ENCODE results near the gene RNF25.

The RNF25 gene

DNA sequence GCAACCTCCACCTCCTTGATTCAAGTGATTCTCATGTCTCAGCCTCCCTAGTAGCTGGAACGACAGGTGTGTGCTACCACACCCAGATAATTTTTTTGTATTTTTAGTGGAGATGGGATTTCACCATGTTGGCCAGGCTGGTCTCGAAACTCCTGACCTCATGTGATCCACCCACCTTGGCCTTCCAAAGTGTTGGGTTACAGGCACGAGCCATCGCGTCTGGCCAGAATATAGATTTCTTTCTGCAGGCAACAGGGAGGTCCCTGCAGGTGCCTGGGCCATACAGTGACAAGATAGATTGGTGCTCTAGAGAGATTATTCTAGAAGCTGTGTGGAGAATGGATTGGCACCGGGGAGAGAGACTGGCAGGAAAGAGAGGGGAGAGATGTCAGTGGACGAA, 50.8 kb downstream of the RNF25 start:
- no peak for DNase-seq

DNA sequence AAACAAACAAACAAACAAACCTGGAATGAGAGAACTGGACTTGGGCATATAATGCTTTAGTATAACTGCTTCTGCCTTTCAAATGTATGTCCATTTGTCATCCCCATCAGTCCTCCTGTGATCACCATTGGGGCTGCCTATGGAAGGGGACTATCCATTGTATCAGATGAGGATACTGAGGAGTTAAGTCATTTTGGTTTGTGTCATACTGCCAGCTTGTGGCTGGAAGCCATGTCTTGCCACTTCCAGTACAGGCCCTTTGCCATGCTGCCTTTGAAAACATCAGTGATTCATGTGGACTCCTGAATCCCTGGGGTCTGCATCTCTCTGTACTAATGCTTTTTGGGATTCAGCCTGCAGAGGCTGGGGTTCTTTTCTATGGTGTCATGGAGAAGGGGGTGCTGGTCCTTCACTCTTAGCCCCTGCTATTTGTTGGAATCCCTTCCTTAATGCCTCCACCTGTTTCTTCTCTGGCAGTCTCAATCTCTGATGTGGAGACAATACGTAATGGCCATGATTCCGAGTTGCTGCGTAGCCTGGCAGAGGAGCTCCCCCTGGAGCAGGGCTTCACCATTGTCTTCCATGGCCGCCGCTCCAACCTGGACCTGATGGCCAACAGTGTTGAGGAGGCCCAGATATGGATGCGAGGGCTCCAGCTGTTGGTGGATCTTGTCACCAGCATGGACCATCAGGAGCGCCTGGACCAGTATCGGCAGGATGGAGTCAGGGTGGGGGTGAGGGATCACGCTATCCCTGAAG, 53.5 kb downstream of the RNF25 start:
- DNase-seq: no peak

DNA sequence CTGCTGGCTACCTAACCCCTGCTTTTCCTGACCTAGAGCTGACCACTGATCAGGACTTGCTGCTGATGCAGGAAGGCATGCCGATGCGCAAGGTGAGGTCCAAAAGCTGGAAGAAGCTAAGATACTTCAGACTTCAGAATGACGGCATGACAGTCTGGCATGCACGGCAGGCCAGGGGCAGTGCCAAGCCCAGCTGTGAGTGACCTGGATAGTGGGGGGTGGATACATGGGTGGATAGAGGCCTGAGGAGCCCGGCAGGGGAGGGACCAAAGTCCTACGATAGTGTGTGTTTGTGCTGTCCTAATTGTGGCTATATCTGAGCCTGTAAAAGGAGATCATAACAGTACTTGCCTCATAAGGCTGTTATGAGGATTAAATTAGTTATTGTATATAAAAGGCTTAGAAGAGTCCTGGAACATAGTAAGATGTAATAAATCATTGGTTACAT, 55.9 kb downstream of the RNF25 start:
- DNase-seq: no peak
